HG03060 (cell line): ENCODE results near the gene SMAD7.

ENCODE experiments used
- ATAC-seq: cut with Tn5 transposase; IDR thresholded peaks from one replicate; pipeline ENCODE4 v1.9.1; 2021; ENCODE audit warnings: low read depth, moderate number of reproducible peaks; ENCODE audit not compliant: unreplicated experiment

SMAD7 gene

GRCh38 chr18:48962252-48962993 is 11.7 kb upstream of the SMAD7 start:
- ATAC-seq: no peak

GRCh38 chr18:48961547-48961946 is 10.8 kb upstream of the SMAD7 start:
- no peak for ATAC-seq

- no peak for ATAC-seq
These were observed 9.5 kb upstream of the SMAD7 start for GRCh38 chr18:48959921-48960920.

- ATAC-seq: no peak
These were observed 8.8 kb upstream of the SMAD7 start for GRCh38 chr18:48959551-48959920.

- ATAC-seq: no peak
These were observed 8.2 kb upstream of the SMAD7 start for GRCh38 chr18:48958951-48959350.

- ATAC-seq: no peak
These were observed 6.9 kb upstream of the SMAD7 start for GRCh38 chr18:48957616-48958015.

- no peak for ATAC-seq
These were observed 6.4 kb upstream of the SMAD7 start for GRCh38 chr18:48957136-48957535.

- ATAC-seq: no peak
These were observed 5.6 kb upstream of the SMAD7 start for GRCh38 chr18:48956356-48956755.

- ATAC-seq: no peak
These were observed 5.1 kb upstream of the SMAD7 start for GRCh38 chr18:48955830-48956261.

- no peak for ATAC-seq
These were observed 4.4 kb upstream of the SMAD7 start for GRCh38 chr18:48954886-48955819.

- ATAC-seq: no peak
These were observed 2.4 kb upstream of the SMAD7 start for GRCh38 chr18:48953104-48953706.

GRCh38 chr18:48952287-48953103 is 1.7 kb upstream of the SMAD7 start:
- ATAC-seq: peak; percentile 15

GRCh38 chr18:48951448-48952286 is 902 bp upstream of the SMAD7 start:
- peak; percentile 21 for ATAC-seq

GRCh38 chr18:48949606-48950535 is 894 bp downstream of the SMAD7 start:
- ATAC-seq: no peak

GRCh38 chr18:48949050-48949605 is 1.6 kb downstream of the SMAD7 start:
- no peak for ATAC-seq

GRCh38 chr18:48948112-48949049 is 2.4 kb downstream of the SMAD7 start:
- no peak for ATAC-seq
